ENCODE measurements around the gene MMP17.
"Not testable (repeated sequence)": the region's sequence is repeated elsewhere in the genome, so short reads cannot be mapped to it uniquely, and the experiment has no call there.

MMP17 gene

GRCh38 chr12:131873293-131873692 is 45.1 kb downstream of the MMP17 start:
- no peak overlapping the region for H3K4me3 ChIP-seq
- H3K27me3 ChIP-seq, result no peaks in the 10 kb centered on the region
- H3K9me3 ChIP-seq, result no peaks in the 10 kb centered on the region
- intact Hi-C loops (cut with DNase I; ENCODE audit: low total_unique reads), result no loop called here
- DNase-seq, result no peak
- H3K36me3 ChIP-seq, result no peaks in the 10 kb centered on the region
- H3K27ac ChIP-seq, result no peak overlapping the region
- no peaks in the 10 kb centered on the region for H3K4me1 ChIP-seq
- TF ChIP-seq, protein P1, sequence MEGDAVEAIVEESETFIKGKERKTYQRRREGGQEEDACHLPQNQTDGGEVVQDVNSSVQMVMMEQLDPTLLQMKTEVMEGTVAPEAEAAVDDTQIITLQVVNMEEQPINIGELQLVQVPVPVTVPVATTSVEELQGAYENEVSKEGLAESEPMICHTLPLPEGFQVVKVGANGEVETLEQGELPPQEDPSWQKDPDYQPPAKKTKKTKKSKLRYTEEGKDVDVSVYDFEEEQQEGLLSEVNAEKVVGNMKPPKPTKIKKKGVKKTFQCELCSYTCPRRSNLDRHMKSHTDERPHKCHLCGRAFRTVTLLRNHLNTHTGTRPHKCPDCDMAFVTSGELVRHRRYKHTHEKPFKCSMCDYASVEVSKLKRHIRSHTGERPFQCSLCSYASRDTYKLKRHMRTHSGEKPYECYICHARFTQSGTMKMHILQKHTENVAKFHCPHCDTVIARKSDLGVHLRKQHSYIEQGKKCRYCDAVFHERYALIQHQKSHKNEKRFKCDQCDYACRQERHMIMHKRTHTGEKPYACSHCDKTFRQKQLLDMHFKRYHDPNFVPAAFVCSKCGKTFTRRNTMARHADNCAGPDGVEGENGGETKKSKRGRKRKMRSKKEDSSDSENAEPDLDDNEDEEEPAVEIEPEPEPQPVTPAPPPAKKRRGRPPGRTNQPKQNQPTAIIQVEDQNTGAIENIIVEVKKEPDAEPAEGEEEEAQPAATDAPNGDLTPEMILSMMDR (IDR thresholded peaks at IDR 0.05), result no peak

GRCh38 chr12:131874972-131875371 is 46.8 kb downstream of the MMP17 start:
- intact Hi-C loops (cut with DNase I; ENCODE audit: low total_unique reads); H3K27ac ChIP-seq; H3K9me3 ChIP-seq; H3K27me3 ChIP-seq; H3K4me1 ChIP-seq; DNase-seq; H3K4me3 ChIP-seq; H3K36me3 ChIP-seq: not testable (repeated sequence)

GRCh38 chr12:131877216-131877615 is 49.0 kb downstream of the MMP17 start:
- H3K4me3 ChIP-seq, H3K27ac ChIP-seq, H3K36me3 ChIP-seq: not testable (repeated sequence)

GRCh38 chr12:131878436-131878835 is 50.2 kb downstream of the MMP17 start:
- H3K9me3 ChIP-seq; H3K27ac ChIP-seq; H3K36me3 ChIP-seq; DNase-seq; H3K4me1 ChIP-seq; intact Hi-C loops (cut with DNase I; ENCODE audit: low total_unique reads); H3K27me3 ChIP-seq; H3K4me3 ChIP-seq: not testable (repeated sequence)

More at GRCh38 chr12:131877216-131877615, 49.0 kb downstream of the MMP17 start:
- H3K9me3 ChIP-seq; DNase-seq; intact Hi-C loops (cut with DNase I; ENCODE audit: low total_unique reads); H3K4me1 ChIP-seq; H3K27me3 ChIP-seq: not testable (repeated sequence)

- H3K9me3 ChIP-seq, result peaks cover 0 to 6% (median 3%) of the 10 kb centered on the region in 3 donors
- TF ChIP-seq, protein P1 (IDR thresholded peaks at IDR 0.05), result no peak
- no peaks in the 10 kb centered on the region for H3K36me3 ChIP-seq
- H3K27me3 ChIP-seq, result peaks cover 0 to 8% of the 10 kb centered on the region in 2 donors
- H3K4me1 ChIP-seq, result no peaks in the 10 kb centered on the region
- DNase-seq, result no peak
- H3K27ac ChIP-seq, result no peak overlapping the region
- H3K4me3 ChIP-seq, result no peak overlapping the region
- intact Hi-C loops (cut with DNase I; ENCODE audit: low total_unique reads), result no loop called here
Measured at GRCh38 chr12:131882804-131883520, 54.8 kb downstream of the MMP17 start.

DNA sequence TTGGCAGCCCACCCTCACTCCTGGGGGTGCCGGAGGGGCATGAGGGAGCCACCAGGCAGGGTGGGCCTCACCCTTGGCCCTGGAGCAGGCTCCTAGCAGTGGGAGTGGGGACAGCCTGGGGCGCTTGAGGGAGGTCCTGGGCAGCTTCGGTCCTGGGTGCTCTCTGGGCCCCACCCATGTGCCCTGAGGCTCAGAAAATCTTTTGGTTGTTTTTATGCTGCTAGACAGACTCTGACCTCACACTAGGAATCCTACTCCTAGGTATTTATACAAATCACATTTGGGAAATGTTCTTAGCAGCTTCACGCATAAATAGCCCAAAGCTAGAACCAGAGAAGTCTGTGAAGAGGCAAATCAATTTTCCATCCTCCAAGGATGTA is 55.3 kb downstream of the MMP17 start:
- TF ChIP-seq, protein P1 (IDR thresholded peaks at IDR 0.05), result no peak
- DNase-seq, result no peak
- Histone ChIP-seq H3K4me1 (no peaks in the 10 kb centered on the region), H3K27me3 (peaks cover 0 to 8% of the 10 kb centered on the region in 2 donors), H3K9me3 (peaks cover 0 to 6% (median 3%) of the 10 kb centered on the region in 3 donors), H3K4me3 (no peak overlapping the region), H3K36me3 (no peaks in the 10 kb centered on the region), H3K27ac (no peak overlapping the region)
- intact Hi-C loops (cut with DNase I; ENCODE audit: low total_unique reads), result no loop called here

- H3K4me1 ChIP-seq; H3K27me3 ChIP-seq; H3K36me3 ChIP-seq; H3K4me3 ChIP-seq; DNase-seq; H3K9me3 ChIP-seq; intact Hi-C loops (cut with DNase I; ENCODE audit: low total_unique reads); H3K27ac ChIP-seq: not testable (repeated sequence)
Measured at GRCh38 chr12:131885076-131885475, 56.9 kb downstream of the MMP17 start.
